ENCODE measurements around the gene LTBP2. TPM values are rescaled to one million over a fixed set of nuclear protein-coding genes. Genes with fewer than 3 reads are reported as not detected.

The LTBP2 gene
- total and polyA plus RNA-seq, 2 of the 8 experiments (the other 6 are each of a cell fraction or from before 2014, with no cell fraction given), result 0.48 to 0.89 TPM

- H3K27me3 ChIP-seq (replicated peaks in 1 of 4; ENCODE audit: control insufficient read depth in 3 of 4, extremely low read depth in 1 of 4, insufficient read depth in 3 of 4, low read length in 3 of 4), result no peaks in the 10 kb centered on the region
- H3K79me2 ChIP-seq (ENCODE audit: control insufficient read depth in 1 of 2, insufficient read depth in 2 of 2, low read length in 2 of 2), result no peaks in the 10 kb centered on the region
- H3K23ac ChIP-seq (ENCODE audit: insufficient read length), result no peak overlapping the region
- H2AK5ac ChIP-seq (ENCODE audit: low read depth, low read length), result no peak overlapping the region
- no peak overlapping the region for H4K91ac ChIP-seq (replicated peaks; ENCODE audit: insufficient read length, low read length)
- no peak overlapping the region for H2BK5ac ChIP-seq (ENCODE audit: low read depth, low read length)
- WGBS, 2 experiments (ENCODE audit: extremely low coverage in 1 of 2, insufficient coverage in 1 of 2, insufficient read length in 1 of 2, insufficient replicate concordance in 2 of 2, low coverage in 1 of 2, low lambda C conversion rate in 2 of 2, missing lambda C conversion rate in 1 of 2), result 94% methylated on average over 2 of the region's 2 CpGs; no CpG with 5 or more reads in 1 of the 2 experiments
- no peak overlapping the region for H2BK12ac ChIP-seq (ENCODE audit: low read depth, low read length)
- no peaks in the 10 kb centered on the region; the same call in 1 of the 2 replicates for H3K23me2 ChIP-seq (ENCODE audit: low read depth, low read length)
- no peak overlapping the region for H3K18ac ChIP-seq (ENCODE audit: extremely low read depth, low read length)
- no peak overlapping the region for H3K9ac ChIP-seq (replicated peaks in 1 of 4; ENCODE audit: extremely low read depth in 1 of 4, low read depth in 3 of 4, low read length in 3 of 4)
- no peak overlapping the region for H3K27ac ChIP-seq (ENCODE audit: low read depth, low read length)
- no peak for TF ChIP-seq HDAC6 (IDR thresholded peaks at IDR 0.05; ENCODE audit: low read depth, low read length)
- H3K79me1 ChIP-seq (ENCODE audit: low read depth, low read length), result no peaks in the 10 kb centered on the region
- no peak overlapping the region for H2AFZ ChIP-seq (ENCODE audit: low read length)
- H4K20me1 ChIP-seq (replicated peaks in 1 of 2; ENCODE audit: control insufficient read depth in 1 of 2, insufficient read depth in 2 of 2, low read length in 2 of 2), result no peaks in the 10 kb centered on the region
- H3K4ac ChIP-seq (replicated peaks; ENCODE audit: insufficient read length, low read depth, low read length), result no peak overlapping the region
- no peak overlapping the region for H3K4me3 ChIP-seq (ENCODE audit: extremely low read depth in 1 of 4, insufficient read depth in 2 of 4, low read depth in 3 of 4, low read length in 4 of 4)
- H2BK15ac ChIP-seq (ENCODE audit: low read length), result no peak overlapping the region
- DNase-seq (ENCODE audit: low read depth in 1 of 2, low spot score in 2 of 2), result no peak
- no peak overlapping the region for H4K5ac ChIP-seq (ENCODE audit: insufficient read length, low read depth, low read length)
- no peak overlapping the region for H3K4me2 ChIP-seq (ENCODE audit: insufficient read depth in 1 of 2, low read depth in 2 of 2, low read length in 2 of 2)
- H3K36me3 ChIP-seq (ENCODE audit: control insufficient read depth in 2 of 4, insufficient read depth in 4 of 4, low read length in 3 of 4), result peaks cover 0 to 38% (median 4%) of the 10 kb centered on the region in 4 experiments; a peak in 7 of 8 replicates
- no peak overlapping the region for H2BK120ac ChIP-seq (replicated peaks; ENCODE audit: low read depth, low read length)
- H3K4me1 ChIP-seq (replicated peaks in 1 of 4; ENCODE audit: control insufficient read depth in 3 of 4, insufficient read depth in 4 of 4, low read length in 3 of 4), result peaks cover 0 to 3% (median 0%) of the 10 kb centered on the region in 4 experiments; a peak in 2 of 7 replicates
- FAIRE-seq, result no peak
- ChIA-PET CTCF (ENCODE audit: partially characterized antibody) (interaction anchor here (0.7 to 12.6 kb wide), 12 partner anchors 12 to 258 kb away, joined by 3 to 181 read pairs (median 6); partner anchors contain the start of genes ABCD4 and VRTN), POLR2A (ENCODE audit: partially characterized antibody) (interaction anchor here (0.8 to 3.0 kb wide), 5 partner anchors 9 to 148 kb away, joined by 3 to 10 read pairs (median 5); partner anchors contain the start of genes ISCA2 and NPC2)
- H2BK20ac ChIP-seq (ENCODE audit: low read length), result no peak overlapping the region
- H3K14ac ChIP-seq (ENCODE audit: insufficient read length), result no peak overlapping the region
- H4K8ac ChIP-seq (ENCODE audit: extremely low read depth, insufficient read depth, low read length), result no peak overlapping the region
- H3K56ac ChIP-seq (replicated peaks; ENCODE audit: insufficient read length, low read depth, low read length), result no peak overlapping the region
- no peaks in the 10 kb centered on the region for H3K9me3 ChIP-seq (ENCODE audit: insufficient read depth in 2 of 2, low read depth in 1 of 2, low read length in 1 of 2)
These were observed 137.7 kb downstream of the LTBP2 start for GRCh38 chr14:74474376-74474775.

Measured in H1 (cell line).